ENCODE results near the gene UBE2L6.

Gene UBE2L6

DNA sequence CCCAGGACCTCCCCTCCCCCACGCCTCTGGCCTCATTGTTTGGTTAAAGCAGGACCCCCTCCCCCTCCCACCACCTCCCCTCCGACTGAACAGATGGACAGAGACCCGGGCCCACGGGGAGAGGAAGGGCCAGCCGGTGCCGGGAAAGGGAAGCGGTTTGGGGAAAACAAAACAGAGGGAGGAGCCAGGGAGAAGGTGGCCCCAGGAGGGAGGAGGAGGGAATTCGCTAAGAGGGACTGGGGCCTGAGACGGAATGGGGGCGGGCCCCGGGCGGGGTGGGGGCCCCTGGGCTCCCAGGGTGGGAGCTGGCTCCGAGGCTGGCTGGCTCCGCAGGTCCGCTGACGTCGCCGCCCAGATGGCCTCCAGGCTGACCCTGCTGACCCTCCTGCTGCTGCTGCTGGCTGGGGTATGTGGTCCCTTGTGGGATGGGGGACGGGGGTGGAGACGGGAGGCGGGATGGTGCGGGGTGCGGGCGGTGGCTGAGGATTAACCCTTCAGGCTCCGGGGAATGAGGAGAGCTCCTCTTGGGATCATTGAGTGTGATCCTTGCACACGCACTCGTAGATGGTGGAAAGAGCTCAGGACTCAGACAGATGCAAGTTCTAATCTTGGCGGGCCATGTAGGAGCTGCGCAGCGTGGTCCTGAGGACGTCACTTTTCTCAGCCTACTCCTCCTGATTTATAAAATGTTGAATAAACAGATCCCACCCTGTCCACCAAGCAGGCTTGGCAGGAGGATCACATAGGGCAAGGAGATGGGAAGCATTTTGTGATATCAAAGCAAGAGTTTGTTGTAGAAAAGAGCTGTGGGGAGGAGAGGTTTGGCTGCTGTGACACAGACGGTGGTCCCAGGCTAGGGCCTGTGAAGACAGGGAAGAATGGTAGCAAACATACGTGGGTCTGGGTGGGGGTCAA lies 30.7 kb upstream of the UBE2L6 start:
- no peak for DNase-seq (ENCODE audit: extremely low read depth, insufficient read length)
- no peaks in the 10 kb centered on the region for H3K27me3 ChIP-seq (replicated peaks; ENCODE audit: control insufficient read depth, insufficient read depth, low read length)
- H3K36me3 ChIP-seq (ENCODE audit: control insufficient read depth, insufficient read depth, low read length) = no peaks in the 10 kb centered on the region
- H3K4me3 ChIP-seq (replicated peaks; ENCODE audit: low read depth, low read length) = no peak overlapping the region
- TF ChIP-seq, protein P1, sequence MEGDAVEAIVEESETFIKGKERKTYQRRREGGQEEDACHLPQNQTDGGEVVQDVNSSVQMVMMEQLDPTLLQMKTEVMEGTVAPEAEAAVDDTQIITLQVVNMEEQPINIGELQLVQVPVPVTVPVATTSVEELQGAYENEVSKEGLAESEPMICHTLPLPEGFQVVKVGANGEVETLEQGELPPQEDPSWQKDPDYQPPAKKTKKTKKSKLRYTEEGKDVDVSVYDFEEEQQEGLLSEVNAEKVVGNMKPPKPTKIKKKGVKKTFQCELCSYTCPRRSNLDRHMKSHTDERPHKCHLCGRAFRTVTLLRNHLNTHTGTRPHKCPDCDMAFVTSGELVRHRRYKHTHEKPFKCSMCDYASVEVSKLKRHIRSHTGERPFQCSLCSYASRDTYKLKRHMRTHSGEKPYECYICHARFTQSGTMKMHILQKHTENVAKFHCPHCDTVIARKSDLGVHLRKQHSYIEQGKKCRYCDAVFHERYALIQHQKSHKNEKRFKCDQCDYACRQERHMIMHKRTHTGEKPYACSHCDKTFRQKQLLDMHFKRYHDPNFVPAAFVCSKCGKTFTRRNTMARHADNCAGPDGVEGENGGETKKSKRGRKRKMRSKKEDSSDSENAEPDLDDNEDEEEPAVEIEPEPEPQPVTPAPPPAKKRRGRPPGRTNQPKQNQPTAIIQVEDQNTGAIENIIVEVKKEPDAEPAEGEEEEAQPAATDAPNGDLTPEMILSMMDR (IDR thresholded peaks at IDR 0.05; ENCODE audit: insufficient read depth, low read length, poor library complexity, severe bottlenecking) = no peak

DNA sequence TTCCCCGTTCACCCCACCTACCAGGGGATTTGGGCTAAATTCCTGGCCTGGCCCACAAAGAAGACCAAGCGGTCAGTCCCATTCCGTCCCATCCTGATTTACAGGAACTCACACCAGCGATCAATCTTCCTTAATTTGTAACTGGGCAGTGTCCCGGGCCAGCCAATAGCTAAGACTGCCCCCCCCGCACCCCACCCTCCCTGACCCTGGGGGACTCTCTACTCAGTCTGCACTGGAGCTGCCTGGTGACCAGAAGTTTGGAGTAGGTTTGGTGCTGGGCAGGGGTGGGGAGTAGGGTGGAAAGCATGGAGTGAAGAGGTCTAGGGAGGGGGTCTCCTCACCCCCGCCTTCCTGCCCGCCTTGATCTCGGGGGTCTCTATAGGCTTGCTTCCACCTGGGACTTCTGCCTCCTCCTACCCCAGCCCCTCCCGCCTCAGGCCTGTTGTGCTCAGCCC lies 30.0 kb upstream of the UBE2L6 start, which contains the start of gene SERPING1:
Gene SERPING1, plus strand, starts transcription at position 225 of the 455 bp plus-strand sequence. CDS start 586 bp downstream, outside the sequence.
- DNase-seq (ENCODE audit: extremely low read depth, insufficient read length) = no peak
- no peaks in the 10 kb centered on the region for H3K36me3 ChIP-seq (ENCODE audit: control insufficient read depth, insufficient read depth, low read length)
- H3K27me3 ChIP-seq (replicated peaks; ENCODE audit: control insufficient read depth, insufficient read depth, low read length) = no peaks in the 10 kb centered on the region; the same call in 1 of the 2 replicates
- no peak within 1 kb of the TSS for H3K4me3 ChIP-seq (replicated peaks; ENCODE audit: low read depth, low read length)
- TF ChIP-seq, protein P1 (IDR thresholded peaks at IDR 0.05; ENCODE audit: insufficient read depth, low read length, poor library complexity, severe bottlenecking) = no peak

DNA sequence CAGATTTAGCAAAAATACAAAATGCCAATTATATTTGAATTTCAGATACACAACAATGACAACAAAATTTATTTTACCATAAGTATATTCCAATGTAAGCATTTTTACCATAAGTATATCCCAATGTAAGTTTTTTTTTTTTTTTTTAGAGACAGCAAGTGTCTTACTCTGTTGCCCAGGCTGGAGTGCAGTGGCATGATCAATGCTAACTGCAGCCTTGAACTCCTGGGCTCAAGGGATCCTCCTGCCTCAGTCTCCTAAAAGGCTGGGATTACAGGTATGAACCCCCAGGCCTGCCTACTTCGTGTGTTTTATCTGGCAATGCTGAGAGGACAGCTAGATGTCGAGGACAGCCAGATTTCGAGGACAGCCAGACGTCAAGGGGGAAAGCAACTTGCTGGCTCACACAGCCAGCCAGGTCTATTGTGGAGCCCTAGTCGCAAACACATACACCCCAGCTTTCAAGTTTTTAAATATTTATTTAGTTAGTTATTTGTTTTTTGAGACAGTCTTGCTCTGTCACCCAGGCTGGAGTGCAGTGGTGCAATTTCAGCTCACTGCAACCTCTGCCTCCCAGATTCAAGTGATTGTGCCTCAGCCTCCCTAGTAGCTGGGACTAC lies 28.9 kb upstream of the UBE2L6 start:
- H3K36me3 ChIP-seq (ENCODE audit: control insufficient read depth, insufficient read depth, low read length) = no peaks in the 10 kb centered on the region
- TF ChIP-seq, protein P1 (IDR thresholded peaks at IDR 0.05; ENCODE audit: insufficient read depth, low read length, poor library complexity, severe bottlenecking) = no peak
- DNase-seq (ENCODE audit: extremely low read depth, insufficient read length) = no peak
- H3K27me3 ChIP-seq (replicated peaks; ENCODE audit: control insufficient read depth, insufficient read depth, low read length) = no peaks in the 10 kb centered on the region; the same call in 1 of the 2 replicates
- H3K4me3 ChIP-seq (replicated peaks; ENCODE audit: low read depth, low read length) = no peak overlapping the region

DNA sequence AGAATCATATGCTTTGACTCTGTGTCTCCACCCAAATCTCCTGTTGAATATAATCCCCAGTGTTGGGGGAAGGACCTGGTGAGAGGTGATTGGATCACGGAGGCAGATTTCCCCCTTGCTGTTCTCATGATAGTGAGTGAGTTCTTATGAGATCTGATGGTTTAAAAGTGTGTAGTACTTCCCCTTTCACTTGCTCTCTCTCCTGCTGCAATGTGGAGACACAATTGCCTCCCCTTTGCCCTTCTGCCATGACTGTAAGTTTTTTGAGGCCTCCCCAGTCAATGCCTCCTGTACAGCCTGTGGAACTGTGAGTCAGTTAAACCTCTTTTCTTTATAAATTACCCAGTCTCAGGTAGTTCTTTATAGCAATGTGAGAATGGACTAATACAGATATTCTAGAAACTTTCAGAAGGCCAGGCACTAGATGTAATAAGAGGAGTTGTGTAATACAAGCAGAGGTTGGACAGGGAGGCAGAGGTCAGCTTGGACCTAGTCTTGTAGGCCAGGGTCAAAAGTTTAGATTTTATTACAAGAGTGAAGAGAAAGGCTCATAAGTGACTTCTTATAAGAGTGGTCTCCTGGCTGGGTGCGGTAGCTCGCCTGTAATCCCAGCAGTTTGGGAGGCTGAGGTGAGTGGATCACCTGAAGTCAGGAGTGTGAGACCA lies 20.7 kb upstream of the UBE2L6 start:
- TF ChIP-seq, protein P1 (IDR thresholded peaks at IDR 0.05; ENCODE audit: insufficient read depth, low read length, poor library complexity, severe bottlenecking) = no peak
- Histone ChIP-seq H3K27me3 (replicated peaks; ENCODE audit: control insufficient read depth, insufficient read depth, low read length) (no peaks in the 10 kb centered on the region; the same call in 1 of the 2 replicates), H3K4me3 (replicated peaks; ENCODE audit: low read depth, low read length) (no peak overlapping the region), H3K36me3 (ENCODE audit: control insufficient read depth, insufficient read depth, low read length) (no peaks in the 10 kb centered on the region)
- no peak for DNase-seq (ENCODE audit: extremely low read depth, insufficient read length)

DNA sequence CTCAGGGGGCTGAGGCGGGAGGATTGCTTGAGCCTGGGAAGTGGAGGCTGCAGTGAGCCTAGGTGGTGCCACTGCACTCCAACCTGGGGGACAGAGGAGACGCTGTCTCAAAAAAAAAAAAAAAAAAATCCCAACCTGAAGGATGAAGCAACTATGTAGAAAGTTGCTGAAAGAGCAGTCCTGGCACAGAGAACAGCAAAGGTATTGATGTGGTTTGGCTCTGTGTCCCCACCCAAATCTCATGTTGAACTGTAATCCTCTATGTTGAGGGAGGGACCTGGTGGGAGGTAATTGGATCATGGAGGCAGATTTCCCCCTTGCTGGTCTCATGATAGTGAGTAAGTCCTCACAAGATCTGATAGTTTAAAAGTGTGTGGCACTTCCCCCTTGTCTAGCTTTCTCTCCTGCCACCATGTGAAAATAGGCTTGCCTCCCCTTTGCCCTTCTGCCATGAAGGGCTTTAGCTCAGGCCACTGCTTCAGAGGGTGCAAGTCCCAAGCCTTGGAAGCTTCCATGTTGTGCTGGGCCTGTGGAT lies 19.3 kb upstream of the UBE2L6 start:
- TF ChIP-seq, protein P1 (IDR thresholded peaks at IDR 0.05; ENCODE audit: insufficient read depth, low read length, poor library complexity, severe bottlenecking) = no peak
- H3K27me3 ChIP-seq (replicated peaks; ENCODE audit: control insufficient read depth, insufficient read depth, low read length) = no peaks in the 10 kb centered on the region
- H3K4me3 ChIP-seq (replicated peaks; ENCODE audit: low read depth, low read length) = no peak overlapping the region
- no peak for DNase-seq (ENCODE audit: extremely low read depth, insufficient read length)
- no peaks in the 10 kb centered on the region for H3K36me3 ChIP-seq (ENCODE audit: control insufficient read depth, insufficient read depth, low read length)

Measured in GM06990 (cell line).